AG04449 (cell line): ENCODE data around the gene EXT2.

Experiments
- CTCF ChIA-PET: fragments of 350-600 bp; formaldehyde crosslinking; extraction: SDS; loops from one replicate; lab custom pipeline; 2021; ENCODE audit warnings: antibody characterized with exemption; lab: Yijun Ruan, JAX
- POLR2A ChIA-PET: fragments of 400-600, 350-600 bp; formaldehyde crosslinking; extraction: SDS; loops from one replicate; lab custom pipeline; 2020; ENCODE audit warnings: antibody characterized with exemption, inconsistent platforms; lab: Yijun Ruan, JAX
- DNase-seq: peaks from one replicate; pipeline ENCODE4 v3.0.0-alpha.2; 2010; ENCODE audit warnings: low read depth, low spot score
- H3K4me3 ChIP-seq: 2 replicates; pipeline ENCODE4 v1.5.1; 2011; ENCODE audit warnings: low read depth, mild to moderate bottlenecking, control low read depth, low read length
- TF ChIP-seq, protein P1 (sequence below): IDR thresholded peaks from one replicate; pipeline ENCODE4 v1.5.1; 2011; ENCODE audit warnings: mild to moderate bottlenecking, moderate library complexity, low read length, control low read depth, inconsistent platforms; ENCODE audit not compliant: insufficient read depth; ENCODE audit errors: missing control alignments

Gene EXT2

DNA sequence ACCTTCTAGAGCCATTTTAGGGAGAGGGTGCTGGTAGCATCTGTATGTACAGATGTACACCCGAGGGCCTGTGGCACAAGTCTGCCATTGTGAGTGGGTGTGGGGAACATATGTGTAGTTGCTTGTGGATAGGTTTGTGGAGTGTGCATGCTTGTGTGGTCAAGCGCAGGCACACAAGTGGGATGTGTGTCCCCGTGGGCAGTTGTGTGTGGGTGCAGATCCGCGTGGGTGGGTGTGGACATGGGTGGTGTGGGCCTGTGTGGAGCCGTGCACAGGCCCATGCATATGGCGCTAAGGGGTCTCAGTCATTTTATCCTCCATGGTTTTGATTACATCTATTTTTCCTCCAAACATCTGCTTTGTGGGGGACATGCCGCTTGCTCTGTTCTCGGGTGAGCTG lies 185.7 kb downstream of the EXT2 start:
- TF ChIP-seq, protein P1, sequence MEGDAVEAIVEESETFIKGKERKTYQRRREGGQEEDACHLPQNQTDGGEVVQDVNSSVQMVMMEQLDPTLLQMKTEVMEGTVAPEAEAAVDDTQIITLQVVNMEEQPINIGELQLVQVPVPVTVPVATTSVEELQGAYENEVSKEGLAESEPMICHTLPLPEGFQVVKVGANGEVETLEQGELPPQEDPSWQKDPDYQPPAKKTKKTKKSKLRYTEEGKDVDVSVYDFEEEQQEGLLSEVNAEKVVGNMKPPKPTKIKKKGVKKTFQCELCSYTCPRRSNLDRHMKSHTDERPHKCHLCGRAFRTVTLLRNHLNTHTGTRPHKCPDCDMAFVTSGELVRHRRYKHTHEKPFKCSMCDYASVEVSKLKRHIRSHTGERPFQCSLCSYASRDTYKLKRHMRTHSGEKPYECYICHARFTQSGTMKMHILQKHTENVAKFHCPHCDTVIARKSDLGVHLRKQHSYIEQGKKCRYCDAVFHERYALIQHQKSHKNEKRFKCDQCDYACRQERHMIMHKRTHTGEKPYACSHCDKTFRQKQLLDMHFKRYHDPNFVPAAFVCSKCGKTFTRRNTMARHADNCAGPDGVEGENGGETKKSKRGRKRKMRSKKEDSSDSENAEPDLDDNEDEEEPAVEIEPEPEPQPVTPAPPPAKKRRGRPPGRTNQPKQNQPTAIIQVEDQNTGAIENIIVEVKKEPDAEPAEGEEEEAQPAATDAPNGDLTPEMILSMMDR = no peak
- ChIA-PET CTCF (no interaction called here), POLR2A (no interaction called here)
- no peak for DNase-seq
- no peak overlapping the region for H3K4me3 ChIP-seq

DNA sequence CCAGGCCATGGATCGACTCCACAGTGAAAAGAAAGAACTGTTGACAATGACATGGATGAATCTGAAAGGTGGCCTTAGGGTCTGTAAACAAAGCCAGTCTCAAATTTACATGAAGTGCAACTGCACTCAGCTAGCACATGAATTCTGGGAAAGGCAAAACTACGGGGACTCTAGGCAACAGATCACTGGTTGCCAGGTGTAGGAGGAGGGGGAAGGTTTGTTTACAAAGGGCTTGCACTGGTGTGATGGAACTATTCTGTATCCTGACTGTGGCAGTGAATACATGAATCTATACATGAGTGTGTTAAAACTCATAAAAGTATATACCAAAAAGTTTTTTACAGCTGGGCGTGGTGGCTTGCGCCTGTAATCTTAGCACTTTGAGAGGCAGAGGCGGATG lies 187.1 kb downstream of the EXT2 start:
- TF ChIP-seq, protein P1 = no peak
- POLR2A ChIA-PET = no interaction called here
- CTCF ChIA-PET = no interaction called here
- no peak overlapping the region for H3K4me3 ChIP-seq
- DNase-seq = no peak

DNA sequence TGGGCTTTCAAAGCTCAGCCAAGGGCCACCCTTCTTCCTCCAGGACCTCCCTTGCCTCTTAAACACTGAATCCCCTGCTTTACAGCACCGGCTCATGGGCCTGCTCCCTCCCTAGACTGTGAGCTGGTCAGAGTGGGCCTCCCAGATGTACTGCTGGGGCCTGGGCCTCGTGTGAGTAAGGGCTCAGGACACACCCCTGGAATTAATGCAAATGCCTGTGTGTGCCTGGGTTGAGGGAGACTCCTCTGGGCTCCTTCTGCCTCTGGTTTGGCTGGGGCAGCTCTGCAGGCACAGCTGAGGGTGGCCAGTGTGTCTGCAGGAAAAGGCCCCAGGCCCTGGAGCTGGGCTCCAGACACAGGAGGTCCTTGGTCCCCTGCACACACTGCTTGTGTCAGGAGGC lies 190.3 kb downstream of the EXT2 start:
- H3K4me3 ChIP-seq = no peak overlapping the region
- ChIA-PET CTCF (interaction anchor here (0.6 to 6.3 kb wide), 41 partner anchors 11 to 1730 kb away, joined by 3 to 160 read pairs (median 4); partner anchors contain the start of gene ALX4), POLR2A (no interaction called here)
- DNase-seq = no peak
- TF ChIP-seq, protein P1 = no peak

DNA sequence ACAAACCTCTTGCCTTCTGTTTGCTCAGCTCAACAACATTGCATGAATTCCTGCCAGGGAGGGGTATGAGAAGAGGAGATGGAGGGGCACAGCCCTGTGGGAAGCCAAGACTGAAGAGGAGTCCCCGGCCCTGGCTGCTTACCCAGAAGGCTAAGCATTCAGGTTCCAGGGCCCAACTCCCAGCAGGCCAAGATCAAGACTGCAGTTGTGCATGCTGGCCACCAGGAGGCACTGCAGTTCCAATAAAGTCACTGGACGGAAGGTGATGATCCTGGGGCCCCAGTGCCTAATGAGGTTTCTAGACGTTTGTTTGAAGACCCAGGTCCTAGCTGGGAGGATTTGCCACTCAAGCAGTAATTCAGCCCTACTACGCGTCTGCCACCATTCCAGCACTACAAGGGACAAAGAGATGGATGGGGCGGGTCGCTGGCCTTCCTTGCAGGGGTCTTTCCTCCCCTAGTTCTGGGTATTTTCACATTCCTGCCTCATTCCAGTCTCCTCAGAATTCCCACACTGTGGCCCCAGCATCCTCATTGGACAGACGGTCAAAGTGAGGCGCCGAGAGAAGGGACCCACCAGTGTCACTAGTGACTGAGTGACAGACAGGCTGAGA lies 190.9 kb downstream of the EXT2 start:
- no peak overlapping the region for H3K4me3 ChIP-seq
- no peak for DNase-seq
- ChIA-PET POLR2A (no interaction called here), CTCF (interaction anchor here (0.7 to 6.3 kb wide), 42 partner anchors 10 to 259 kb away, joined by 3 to 160 read pairs (median 4); partner anchors contain the start of gene ALX4)
- TF ChIP-seq, protein P1 = peak; percentile 88

DNA sequence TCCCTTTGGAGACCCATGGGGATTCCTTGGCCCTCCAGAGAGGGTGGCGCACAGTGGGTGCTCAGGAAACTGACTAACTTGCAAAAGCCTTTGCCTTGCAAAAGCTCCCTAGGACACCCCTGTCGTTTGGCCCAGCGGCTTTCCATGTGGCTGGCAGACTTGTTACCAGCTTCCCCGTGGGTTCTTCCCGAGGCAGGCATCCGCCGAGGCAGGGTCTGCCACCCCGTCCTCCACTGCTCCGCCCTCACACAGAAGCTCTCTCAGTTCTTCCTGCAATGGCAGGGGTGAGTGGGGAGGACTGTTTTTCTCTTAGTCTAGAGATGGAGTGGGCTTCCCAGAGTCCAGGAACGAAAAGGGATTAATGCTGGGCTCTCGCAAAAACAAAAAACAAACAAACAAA lies 191.4 kb downstream of the EXT2 start:
- CTCF ChIA-PET = interaction anchor here (0.7 to 6.3 kb wide), 18 partner anchors 10 to 259 kb away, joined by 3 to 160 read pairs (median 12); partner anchors contain the start of gene ALX4
- DNase-seq = no peak
- H3K4me3 ChIP-seq = no peak overlapping the region
- TF ChIP-seq, protein P1 = no peak
- POLR2A ChIA-PET = no interaction called here

DNA sequence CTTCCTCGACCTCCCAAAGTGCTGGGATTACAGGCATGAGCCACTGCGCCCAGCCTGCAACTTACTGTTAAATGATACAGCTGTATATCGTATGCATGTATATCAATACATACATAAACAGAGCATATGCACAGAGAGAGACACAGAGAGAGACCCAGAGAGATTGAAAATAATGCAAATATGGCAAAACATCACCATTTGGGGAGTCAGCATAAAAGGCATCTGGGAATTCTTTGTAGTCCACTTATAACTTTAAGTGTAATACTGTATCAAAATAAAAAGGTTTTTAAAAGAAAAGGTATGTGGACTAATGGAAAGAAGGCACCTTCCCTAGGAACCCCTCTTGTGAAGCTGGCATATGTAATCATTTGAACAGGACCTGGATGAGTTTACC lies 192.7 kb downstream of the EXT2 start:
- POLR2A ChIA-PET = no interaction called here
- no peak overlapping the region for H3K4me3 ChIP-seq
- no peak for DNase-seq
- TF ChIP-seq, protein P1 = no peak
- CTCF ChIA-PET = interaction anchor here (0.6 to 6.3 kb wide), 9 partner anchors 10 to 587 kb away, joined by 3 to 160 read pairs (median 10); partner anchors contain the start of gene EXT2
